HL-60 (cell line): Measurements from ENCODE around the gene PROC.

Experiments used
- DNase-seq, 2 experiments: peaks; one replicate each; pipeline ENCODE4 v3.0.0-alpha.2; 2010 to 2020; ENCODE audit warnings: low read depth in 1 of 2, low spot score in 1 of 2
- H3K27ac ChIP-seq: fragments of 250-450 bp; sonication (Bioruptor Pico); replicated peaks from 2 replicates; pipeline ENCODE4 v1.5.1; 2020; ENCODE audit warnings: mild to moderate bottlenecking, moderate library complexity
- H3K27me3 ChIP-seq: fragments of 250-450 bp; sonication (Bioruptor Pico); 2 replicates; pipeline ENCODE4 v1.5.1; 2021; ENCODE audit warnings: mild to moderate bottlenecking, moderate library complexity; ENCODE audit not compliant: insufficient read depth, poor library complexity, severe bottlenecking
- H3K4me3 ChIP-seq: replicated peaks from 2 replicates; pipeline ENCODE4 v1.5.1; 2011; ENCODE audit warnings: mild to moderate bottlenecking, control low read depth, low read length; ENCODE audit not compliant: insufficient read depth
- GABPA ChIP-seq: IDR thresholded peaks from 2 replicates; pipeline ENCODE4 v1.6.1; 2012; ENCODE audit warnings: low read depth
- POLR2AphosphoS5 ChIP-seq: IDR thresholded peaks from 2 replicates; pipeline ENCODE4 v1.6.1; 2012; ENCODE audit warnings: low read depth
- SPI1 ChIP-seq: IDR thresholded peaks from 2 replicates; pipeline ENCODE4 v1.6.1; 2012; ENCODE audit warnings: low read depth, mild to moderate bottlenecking, borderline replicate concordance
- TF ChIP-seq, protein P1 (sequence below): IDR thresholded peaks from one replicate; pipeline ENCODE4 v1.5.1; 2011; ENCODE audit warnings: low read length, control low read depth, inconsistent platforms; ENCODE audit not compliant: insufficient read depth
- TF ChIP-seq, protein P2 (sequence below): IDR thresholded peaks from 2 replicates; pipeline ENCODE4 v1.6.1; 2012; ENCODE audit warnings: low read depth; ENCODE audit not compliant: insufficient replicate concordance

Gene PROC

DNA sequence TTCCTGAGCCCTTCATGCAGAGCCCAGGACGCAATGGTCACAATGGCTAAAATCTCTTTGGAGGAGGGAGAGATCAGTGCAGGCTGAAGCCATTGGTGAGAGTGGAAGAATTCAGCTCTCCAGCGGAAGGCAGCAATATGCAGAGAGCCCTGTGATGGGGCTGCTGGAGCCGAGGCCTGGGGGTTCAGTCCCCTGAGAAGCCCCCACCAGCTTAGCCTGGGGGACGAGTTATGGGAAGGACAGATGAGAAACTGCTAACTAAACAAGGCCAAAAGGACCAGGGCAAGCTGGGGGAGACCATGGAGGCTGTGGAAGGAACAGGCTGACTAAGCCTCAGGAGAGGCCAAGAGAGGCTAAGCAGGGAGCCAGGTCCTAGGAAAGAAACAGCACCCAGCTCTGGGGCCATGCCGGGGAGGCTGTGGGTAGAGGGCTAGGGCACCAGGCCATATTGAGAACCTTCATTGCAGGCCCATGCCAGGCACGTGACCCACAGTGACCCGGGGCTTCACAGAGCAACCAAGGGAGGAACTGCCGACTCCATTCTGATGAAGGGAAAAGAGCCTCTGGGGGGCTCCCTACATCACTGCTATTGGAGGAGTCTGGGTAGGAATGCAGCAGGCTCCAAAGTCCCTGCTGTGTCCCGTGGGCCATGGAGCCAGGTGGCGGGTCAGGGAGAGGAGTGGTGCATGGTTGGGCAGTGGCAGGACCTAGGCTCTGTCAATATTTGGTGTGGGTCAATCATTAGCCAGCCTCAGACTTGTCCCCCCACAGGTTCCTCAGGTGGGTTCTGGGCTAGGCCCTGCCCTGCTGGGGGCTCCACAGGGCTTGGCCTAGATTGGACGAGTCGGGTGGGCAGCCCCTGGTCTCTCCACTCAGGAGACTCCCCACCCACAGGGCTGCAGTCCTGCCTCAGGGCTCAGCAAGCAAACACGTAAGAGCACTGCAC, 19.8 kb downstream of the PROC start:
- Histone ChIP-seq H3K27me3 (no peaks in the 10 kb centered on the region), H3K27ac (no peak overlapping the region), H3K4me3 (no peak overlapping the region)
- TF ChIP-seq, protein P1, sequence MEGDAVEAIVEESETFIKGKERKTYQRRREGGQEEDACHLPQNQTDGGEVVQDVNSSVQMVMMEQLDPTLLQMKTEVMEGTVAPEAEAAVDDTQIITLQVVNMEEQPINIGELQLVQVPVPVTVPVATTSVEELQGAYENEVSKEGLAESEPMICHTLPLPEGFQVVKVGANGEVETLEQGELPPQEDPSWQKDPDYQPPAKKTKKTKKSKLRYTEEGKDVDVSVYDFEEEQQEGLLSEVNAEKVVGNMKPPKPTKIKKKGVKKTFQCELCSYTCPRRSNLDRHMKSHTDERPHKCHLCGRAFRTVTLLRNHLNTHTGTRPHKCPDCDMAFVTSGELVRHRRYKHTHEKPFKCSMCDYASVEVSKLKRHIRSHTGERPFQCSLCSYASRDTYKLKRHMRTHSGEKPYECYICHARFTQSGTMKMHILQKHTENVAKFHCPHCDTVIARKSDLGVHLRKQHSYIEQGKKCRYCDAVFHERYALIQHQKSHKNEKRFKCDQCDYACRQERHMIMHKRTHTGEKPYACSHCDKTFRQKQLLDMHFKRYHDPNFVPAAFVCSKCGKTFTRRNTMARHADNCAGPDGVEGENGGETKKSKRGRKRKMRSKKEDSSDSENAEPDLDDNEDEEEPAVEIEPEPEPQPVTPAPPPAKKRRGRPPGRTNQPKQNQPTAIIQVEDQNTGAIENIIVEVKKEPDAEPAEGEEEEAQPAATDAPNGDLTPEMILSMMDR = no peak
- TF ChIP-seq POLR2AphosphoS5 (no peak), SPI1 (no peak), GABPA (no peak)
- TF ChIP-seq, protein P2, sequence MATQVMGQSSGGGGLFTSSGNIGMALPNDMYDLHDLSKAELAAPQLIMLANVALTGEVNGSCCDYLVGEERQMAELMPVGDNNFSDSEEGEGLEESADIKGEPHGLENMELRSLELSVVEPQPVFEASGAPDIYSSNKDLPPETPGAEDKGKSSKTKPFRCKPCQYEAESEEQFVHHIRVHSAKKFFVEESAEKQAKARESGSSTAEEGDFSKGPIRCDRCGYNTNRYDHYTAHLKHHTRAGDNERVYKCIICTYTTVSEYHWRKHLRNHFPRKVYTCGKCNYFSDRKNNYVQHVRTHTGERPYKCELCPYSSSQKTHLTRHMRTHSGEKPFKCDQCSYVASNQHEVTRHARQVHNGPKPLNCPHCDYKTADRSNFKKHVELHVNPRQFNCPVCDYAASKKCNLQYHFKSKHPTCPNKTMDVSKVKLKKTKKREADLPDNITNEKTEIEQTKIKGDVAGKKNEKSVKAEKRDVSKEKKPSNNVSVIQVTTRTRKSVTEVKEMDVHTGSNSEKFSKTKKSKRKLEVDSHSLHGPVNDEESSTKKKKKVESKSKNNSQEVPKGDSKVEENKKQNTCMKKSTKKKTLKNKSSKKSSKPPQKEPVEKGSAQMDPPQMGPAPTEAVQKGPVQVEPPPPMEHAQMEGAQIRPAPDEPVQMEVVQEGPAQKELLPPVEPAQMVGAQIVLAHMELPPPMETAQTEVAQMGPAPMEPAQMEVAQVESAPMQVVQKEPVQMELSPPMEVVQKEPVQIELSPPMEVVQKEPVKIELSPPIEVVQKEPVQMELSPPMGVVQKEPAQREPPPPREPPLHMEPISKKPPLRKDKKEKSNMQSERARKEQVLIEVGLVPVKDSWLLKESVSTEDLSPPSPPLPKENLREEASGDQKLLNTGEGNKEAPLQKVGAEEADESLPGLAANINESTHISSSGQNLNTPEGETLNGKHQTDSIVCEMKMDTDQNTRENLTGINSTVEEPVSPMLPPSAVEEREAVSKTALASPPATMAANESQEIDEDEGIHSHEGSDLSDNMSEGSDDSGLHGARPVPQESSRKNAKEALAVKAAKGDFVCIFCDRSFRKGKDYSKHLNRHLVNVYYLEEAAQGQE = no peak
- no peak for DNase-seq

DNA sequence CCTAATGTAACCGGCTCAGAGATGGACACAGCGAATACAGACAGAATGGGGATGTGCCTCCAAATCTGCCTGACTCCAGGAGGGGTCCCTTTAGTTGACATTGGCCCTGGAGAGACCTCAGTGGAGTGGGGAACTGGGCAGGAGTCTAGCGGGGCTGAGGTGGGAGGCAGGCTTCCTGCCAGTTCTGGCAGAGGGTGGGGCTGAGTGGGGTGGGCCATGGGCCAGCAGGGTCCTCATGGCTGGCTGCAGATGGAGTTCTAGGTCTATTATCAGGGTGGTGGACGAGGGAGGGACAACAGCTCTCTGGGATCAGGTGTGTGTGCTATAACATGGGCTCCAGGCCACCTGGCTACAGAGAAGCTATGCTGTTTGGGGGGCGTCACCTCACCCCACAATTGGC, 21.1 kb downstream of the PROC start:
- no peak for DNase-seq
- H3K4me3 ChIP-seq = no peak overlapping the region
- no peak overlapping the region for H3K27ac ChIP-seq
- no peaks in the 10 kb centered on the region for H3K27me3 ChIP-seq
- no peak for TF ChIP-seq SPI1

DNA sequence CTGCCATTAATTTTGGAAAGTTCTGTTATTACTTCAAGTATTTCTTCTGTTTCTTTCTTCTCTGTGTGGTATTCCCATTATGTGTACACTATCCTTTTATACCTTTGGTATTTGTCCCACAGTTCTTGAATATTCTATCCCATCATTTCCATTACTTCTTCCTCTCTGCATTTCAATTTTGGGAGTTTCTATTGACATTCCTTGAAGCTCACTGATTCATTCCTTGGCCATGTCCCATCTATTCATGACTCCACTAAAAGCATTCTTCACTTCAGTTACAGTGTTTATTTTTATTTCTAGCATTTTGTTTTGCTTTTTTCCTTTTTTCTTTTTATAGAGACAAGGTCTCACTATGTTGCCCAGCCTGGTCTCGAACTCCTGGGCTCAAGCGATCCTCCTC, 30.3 kb downstream of the PROC start:
- no peak for DNase-seq
- Histone ChIP-seq H3K4me3 (no peak overlapping the region), H3K27ac (no peak overlapping the region), H3K27me3 (no peaks in the 10 kb centered on the region)
- TF ChIP-seq, protein P2 = no peak
- TF ChIP-seq SPI1 (no peak), GABPA (no peak), POLR2AphosphoS5 (no peak)
- TF ChIP-seq, protein P1 = no peak

DNA sequence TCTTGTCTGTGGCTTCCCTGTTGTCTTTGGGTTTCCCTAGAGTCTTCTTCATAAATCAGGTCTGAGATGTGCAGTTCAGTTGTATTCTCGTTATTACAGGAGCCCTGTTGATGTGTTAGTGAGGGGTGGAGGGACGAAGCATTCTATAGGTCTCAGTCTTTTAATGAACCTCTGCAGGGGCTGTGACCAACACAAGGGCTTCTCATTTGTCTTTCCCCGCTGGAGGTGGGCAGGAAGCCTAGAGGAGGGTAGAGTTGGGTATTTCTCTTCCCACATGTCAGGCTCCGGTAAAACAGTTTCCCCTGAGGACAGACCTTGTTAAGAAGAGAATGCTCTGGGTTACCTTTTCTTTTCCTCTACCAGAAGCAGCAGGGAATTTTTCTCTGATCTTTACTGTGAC, 31.2 kb downstream of the PROC start:
- TF ChIP-seq, protein P1 = no peak
- TF ChIP-seq GABPA (no peak), POLR2AphosphoS5 (no peak), SPI1 (no peak)
- TF ChIP-seq, protein P2 = no peak
- no peaks in the 10 kb centered on the region for H3K27me3 ChIP-seq
- no peak overlapping the region for H3K4me3 ChIP-seq
- DNase-seq = no peak
- H3K27ac ChIP-seq = no peak overlapping the region
